HCT116 (cell line): ENCODE data around the gene DYDC2.

Experiments
- CTCF ChIP-seq, 3 experiments: fragments of 200-600 bp in 1 of 3; sonication (generic) in 1 of 3; IDR thresholded peaks in 2 of 3; conservative IDR thresholded peaks in 1 of 3; 2 replicates each; pipeline ENCODE4 v1.5.1; 2012 to 2017; ENCODE audit warnings: low read depth in 2 of 3, low read length in 2 of 3, antibody characterized with exemption in 1 of 3, borderline replicate concordance in 1 of 3, control low read depth in 1 of 3, mild to moderate bottlenecking in 1 of 3, mixed read lengths in 1 of 3, mixed run types in 1 of 3, moderate library complexity in 1 of 3; ENCODE audit not compliant: insufficient read depth in 1 of 3
- EGR1 ChIP-seq: IDR thresholded peaks from 2 replicates; pipeline ENCODE4 v1.6.1; 2012; ENCODE audit warnings: low read depth
- EZH2 ChIP-seq: fragments of 200-600 bp; sonication (generic); IDR thresholded peaks from 2 replicates; pipeline ENCODE4 v1.6.1; 2017; ENCODE audit warnings: antibody characterized with exemption, mixed run types
- JUND ChIP-seq: IDR thresholded peaks from 2 replicates; pipeline ENCODE4 v1.6.1; 2012
- POLR2A ChIP-seq: IDR thresholded peaks from 2 replicates; pipeline ENCODE4 v1.7.0; 2011; ENCODE audit warnings: borderline replicate concordance; ENCODE audit not compliant: insufficient read depth, insufficient read length; ENCODE audit errors: extremely low read depth
- RAD21 ChIP-seq: IDR thresholded peaks from 2 replicates; pipeline ENCODE4 v1.6.1; 2012; ENCODE audit warnings: low read depth, mild to moderate bottlenecking
- SIN3A ChIP-seq: IDR thresholded peaks from 2 replicates; pipeline ENCODE4 v1.6.1; 2012; ENCODE audit warnings: low read depth
- SP1 ChIP-seq: IDR thresholded peaks from 2 replicates; pipeline ENCODE4 v1.6.1; 2012; ENCODE audit warnings: low read depth
- YY1 ChIP-seq: IDR thresholded peaks from 2 replicates; pipeline ENCODE4 v1.6.1; 2011; ENCODE audit warnings: low read length, low read depth, moderate library complexity, mild to moderate bottlenecking; ENCODE audit not compliant: insufficient replicate concordance; ENCODE audit errors: extremely low read depth

GRCh38 chr10:80333983-80334382 is 22.6 kb upstream of the DYDC2 start:
- TF ChIP-seq EGR1 (no peak), CTCF (IDR thresholded peaks at IDR 0.05 in 2 of 3, conservative IDR thresholded peaks at IDR 0.05 in 1 of 3; ENCODE audit: borderline replicate concordance in 1 of 3, insufficient read depth in 1 of 3, low read depth in 2 of 3, low read length in 2 of 3) (no peak), SIN3A (no peak), SP1 (no peak), JUND (no peak), YY1 (no peak), RAD21 (no peak), POLR2A (no peak), EZH2 (no peak)
